Activated CD8-positive, alpha-beta T cell treated with anti-CD3 and anti-CD28 coated beads, Interleukin-2, amount 10 ng/mL, durations not matched to agents 7 days and 5 days (primary cell): ENCODE results near the gene RPL13. TPM values are rescaled to one million over a fixed set of nuclear protein-coding genes. Genes with fewer than 3 reads are reported as not detected.
A peak's percentile ranks its signal among the peaks of the same experiment; 100 is the strongest.
"Not testable (repeated sequence)": the region's sequence is repeated elsewhere in the genome, so short reads cannot be mapped to it uniquely, and the experiment has no call there.

ENCODE experiments used
- ATAC-seq: fragments of 150-1000 bp; cut with Tn5 transposase; one replicate; pipeline ENCODE4 v1.10.0; 2021; ENCODE audit warnings: moderate library complexity
- CTCF ChIA-PET: fragments of 350-600 bp; sonication (Branson Sonifier 250); formaldehyde crosslinking; loops from one replicate; lab custom pipeline; 2021; ENCODE audit warnings: antibody characterized with exemption; lab: Charles Lee
- POLR2A ChIA-PET: fragments of 350-600 bp; sonication (Branson Sonifier 250); formaldehyde crosslinking; loops from one replicate; lab custom pipeline; 2021; ENCODE audit warnings: antibody characterized with exemption; lab: Charles Lee
- DNase-seq: peaks from one replicate; pipeline ENCODE4 v3.0.0-alpha.2; 2020
- H3K27ac Mint-ChIP-seq: one replicate; pipeline ENCODE4 v1.8.0; 2021; ENCODE audit warnings: mild to moderate bottlenecking, mixed read lengths
- H3K27me3 Mint-ChIP-seq: one replicate; pipeline ENCODE4 v1.8.0; 2021; ENCODE audit warnings: low read depth, mixed read lengths
- H3K36me3 Mint-ChIP-seq: one replicate; pipeline ENCODE4 v1.8.0; 2021; ENCODE audit warnings: low read depth, mixed read lengths
- H3K4me1 Mint-ChIP-seq: one replicate; pipeline ENCODE4 v1.8.0; 2021; ENCODE audit warnings: low read depth, mixed read lengths
- H3K4me3 Mint-ChIP-seq: one replicate; pipeline ENCODE4 v1.8.0; 2021; ENCODE audit warnings: mild to moderate bottlenecking, mixed read lengths
- H3K9me3 Mint-ChIP-seq: one replicate; pipeline ENCODE4 v1.8.0; 2022; ENCODE audit warnings: mixed read lengths; ENCODE audit not compliant: insufficient read depth
- total RNA-seq, 2 experiments: library from RNA; stranded (reverse); gene quantifications; one replicate each; pipeline ENCODE4 v1.2.3, GENCODE V29; 2021

Gene RPL13
- total RNA-seq, 2 experiments from 2014 or later = 1,842 to 1,844 TPM

- Mint-ChIP-seq H3K36me3 (peaks cover 41% of the 10 kb centered on the region), H3K9me3 (no peaks in the 10 kb centered on the region), H3K4me1 (peaks cover 50% of the 10 kb centered on the region), H3K4me3 (peak overlapping the region; percentile 27), H3K27me3 (no peaks in the 10 kb centered on the region), H3K27ac (peak overlapping the region; percentile 56)
- ATAC-seq = no peak
- CTCF ChIA-PET = interaction anchor here (0.8 kb wide), 1 partner anchor 13 kb away, joined by 3 read pairs; no protein-coding TSS in a partner anchor
- POLR2A ChIA-PET = no interaction called here
- no peak for DNase-seq
Observed at GRCh38 chr16:89565256-89565505, 4.7 kb downstream of the RPL13 start.

- DNase-seq = peak; percentile 67
- peak; percentile 44 for ATAC-seq
- Mint-ChIP-seq H3K4me3 (peak overlapping the region; percentile 38), H3K27me3 (no peaks in the 10 kb centered on the region), H3K9me3 (no peaks in the 10 kb centered on the region), H3K4me1 (peaks cover 50% of the 10 kb centered on the region), H3K27ac (peak overlapping the region; percentile 56), H3K36me3 (peaks cover 41% of the 10 kb centered on the region)
- ChIA-PET POLR2A (no interaction called here), CTCF (interaction anchor here (0.7 to 1.4 kb wide), 4 partner anchors 13 to 134 kb away, joined by 3 to 4 read pairs (median 4); no protein-coding TSS in a partner anchor)
Observed at GRCh38 chr16:89565506-89566372, 5.3 kb downstream of the RPL13 start.

- ChIA-PET POLR2A (no interaction called here), CTCF (no interaction called here)
- Mint-ChIP-seq H3K27me3 (peaks cover 3% of the 10 kb centered on the region), H3K9me3 (no peaks in the 10 kb centered on the region), H3K36me3 (peaks cover 22% of the 10 kb centered on the region), H3K4me3 (no peak overlapping the region), H3K27ac (no peak overlapping the region), H3K4me1 (peaks cover 47% of the 10 kb centered on the region)
- DNase-seq (no peak), ATAC-seq (no peak)
Observed at GRCh38 chr16:89567656-89568594, 7.4 kb downstream of the RPL13 start.

DNA sequence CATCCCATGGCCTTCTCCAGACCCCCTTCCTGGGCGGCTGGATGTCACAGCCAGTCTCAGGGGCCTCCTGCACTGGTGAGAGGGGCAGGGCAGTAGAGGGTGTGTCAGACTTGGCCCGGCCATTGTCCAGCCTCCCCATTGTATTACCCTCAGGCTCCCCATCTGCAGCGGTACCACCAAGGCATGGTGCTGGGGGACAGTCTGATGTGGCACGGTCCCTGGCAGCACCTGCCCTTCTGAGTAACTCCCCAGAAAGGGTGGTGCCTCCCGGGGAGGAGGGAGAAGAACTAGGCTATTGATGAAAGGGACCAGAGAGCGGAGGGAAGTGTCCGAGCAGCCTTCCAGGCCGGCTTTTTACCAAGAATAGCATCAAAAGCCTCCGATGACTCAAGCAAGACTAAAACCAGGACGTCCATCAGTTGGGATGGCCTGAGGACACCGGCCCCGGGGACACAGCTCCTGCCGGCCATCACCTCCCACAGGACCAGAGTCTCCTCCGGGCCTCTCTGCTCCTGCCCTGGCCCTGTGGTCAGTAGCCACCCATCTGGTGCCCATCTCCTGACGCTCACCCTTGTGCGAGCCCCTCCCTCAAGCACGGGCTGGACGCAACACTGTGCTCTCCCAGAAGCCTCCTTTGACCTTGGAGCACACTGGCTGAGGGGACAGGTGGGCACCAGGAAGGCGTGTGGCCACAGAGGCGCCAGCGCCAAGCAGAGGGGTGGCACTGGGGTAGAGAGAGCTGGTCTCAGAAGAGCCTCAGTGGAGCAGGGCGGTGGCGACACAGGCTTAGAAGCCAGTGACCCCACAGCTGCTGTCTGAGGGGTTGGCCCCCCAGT lies 9.2 kb downstream of the RPL13 start:
- peaks cover 13% of the 10 kb centered on the region for H3K27me3 Mint-ChIP-seq
- CTCF ChIA-PET = no interaction called here
- no peak for DNase-seq
- H3K36me3 Mint-ChIP-seq = peaks cover 6% of the 10 kb centered on the region
- H3K27ac Mint-ChIP-seq = no peak overlapping the region
- H3K4me1 Mint-ChIP-seq = peaks cover 33% of the 10 kb centered on the region
- ATAC-seq = no peak
- H3K4me3 Mint-ChIP-seq = no peak overlapping the region
- H3K9me3 Mint-ChIP-seq = no peaks in the 10 kb centered on the region
- POLR2A ChIA-PET = interaction anchor here (0.6 kb wide), 1 partner anchor 56 kb away, joined by 3 read pairs; no protein-coding TSS in a partner anchor

DNA sequence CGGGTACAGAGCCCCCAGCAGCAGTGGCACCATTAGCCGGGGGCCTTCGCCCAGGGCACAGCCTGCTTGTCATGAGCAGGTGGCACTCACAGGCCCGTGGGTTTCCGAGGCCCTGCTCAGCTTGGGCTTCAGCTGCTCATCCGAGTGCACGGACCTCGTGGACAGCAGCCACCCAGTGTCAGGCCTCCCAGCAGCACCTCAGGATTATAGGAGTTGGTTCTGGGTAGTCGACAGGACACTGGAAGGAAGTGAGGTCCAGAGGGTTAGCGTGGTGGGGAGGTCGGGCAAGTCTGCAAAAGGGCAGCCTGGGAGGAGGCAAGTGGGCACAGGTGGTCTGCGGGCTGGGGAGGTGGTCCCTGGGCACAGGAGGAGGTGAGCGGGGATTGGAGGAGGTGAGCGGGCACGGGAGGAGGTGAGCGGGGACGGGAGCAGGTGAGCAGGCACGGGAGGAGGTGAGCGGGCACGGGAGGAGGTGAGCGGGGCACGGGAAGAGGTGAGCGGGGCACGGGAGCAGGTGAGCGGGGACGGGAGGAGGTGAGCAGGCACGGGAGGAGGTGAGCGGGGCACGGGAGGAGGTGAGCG lies 10.0 kb downstream of the RPL13 start:
- POLR2A ChIA-PET = interaction anchor here (0.6 kb wide), 1 partner anchor 57 kb away, joined by 3 read pairs; no protein-coding TSS in a partner anchor
- DNase-seq (no peak), ATAC-seq (no peak)
- peaks cover 2% of the 10 kb centered on the region for H3K36me3 Mint-ChIP-seq
- CTCF ChIA-PET = no interaction called here
- H3K9me3 Mint-ChIP-seq = no peaks in the 10 kb centered on the region
- no peak overlapping the region for H3K27ac Mint-ChIP-seq
- no peak overlapping the region for H3K4me3 Mint-ChIP-seq
- H3K27me3 Mint-ChIP-seq = peaks cover 13% of the 10 kb centered on the region
- H3K4me1 Mint-ChIP-seq = peaks cover 29% of the 10 kb centered on the region

GRCh38 chr16:89570983-89571598 lies 10.6 kb downstream of the RPL13 start:
- POLR2A ChIA-PET, DNase-seq, H3K9me3 Mint-ChIP-seq, ATAC-seq, H3K36me3 Mint-ChIP-seq, CTCF ChIA-PET, H3K27ac Mint-ChIP-seq, H3K4me3 Mint-ChIP-seq: not testable (repeated sequence)
- Mint-ChIP-seq H3K4me1 (peaks cover 22% of the 10 kb centered on the region), H3K27me3 (peaks cover 13% of the 10 kb centered on the region)

DNA sequence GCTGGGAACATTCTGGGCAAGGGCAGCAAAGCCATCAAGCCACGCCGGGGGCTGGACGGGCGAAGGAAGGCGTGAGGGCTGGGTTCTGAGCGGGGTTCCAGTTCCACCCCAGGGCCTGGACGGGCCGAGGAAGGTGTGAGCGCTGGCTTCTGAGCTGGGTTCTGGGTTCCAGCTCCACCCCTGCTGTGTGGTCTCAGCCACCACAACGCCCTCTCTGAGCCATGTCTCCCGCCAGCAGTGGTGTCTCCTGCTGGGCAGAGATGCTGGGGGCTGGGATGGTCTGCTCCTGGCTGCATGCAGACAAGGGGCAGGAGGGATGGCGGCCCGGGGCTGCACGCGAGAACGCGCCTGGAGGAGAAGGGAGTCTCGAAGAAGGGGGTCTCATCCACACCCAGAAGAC lies 11.2 kb downstream of the RPL13 start:
- H3K4me3 Mint-ChIP-seq = no peak overlapping the region
- peaks cover 2% of the 10 kb centered on the region for H3K36me3 Mint-ChIP-seq
- H3K4me1 Mint-ChIP-seq = peaks cover 18% of the 10 kb centered on the region
- ChIA-PET CTCF (no interaction called here), POLR2A (no interaction called here)
- DNase-seq = no peak
- peaks cover 13% of the 10 kb centered on the region for H3K27me3 Mint-ChIP-seq
- no peaks in the 10 kb centered on the region for H3K9me3 Mint-ChIP-seq
- no peak overlapping the region for H3K27ac Mint-ChIP-seq
- no peak for ATAC-seq

DNA sequence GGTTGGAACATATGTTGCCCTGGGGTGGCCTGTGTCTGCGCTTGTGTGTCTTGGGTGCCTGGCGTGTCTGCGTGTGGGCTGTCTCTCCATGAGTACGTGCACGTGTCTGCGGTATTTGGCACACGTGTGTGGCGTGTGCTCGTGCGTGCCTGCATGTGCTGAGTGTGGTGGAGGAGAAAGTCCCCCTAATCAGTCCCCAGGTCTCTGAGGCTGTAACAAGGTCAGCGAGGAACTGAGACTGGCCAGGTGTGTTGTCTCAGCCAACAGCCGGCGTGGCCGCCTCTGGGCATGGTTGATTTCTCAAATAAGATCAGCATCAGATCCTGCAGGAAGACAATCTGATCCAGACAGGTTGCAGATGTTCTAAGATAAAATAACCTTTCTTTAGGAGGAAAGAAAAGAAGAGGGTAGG lies 11.6 kb downstream of the RPL13 start:
- ChIA-PET POLR2A (no interaction called here), CTCF (no interaction called here)
- peaks cover 18% of the 10 kb centered on the region for H3K4me1 Mint-ChIP-seq
- H3K4me3 Mint-ChIP-seq = no peak overlapping the region
- H3K36me3 Mint-ChIP-seq = peaks cover 2% of the 10 kb centered on the region
- no peak for DNase-seq
- peaks cover 13% of the 10 kb centered on the region for H3K27me3 Mint-ChIP-seq
- ATAC-seq = no peak
- H3K9me3 Mint-ChIP-seq = no peaks in the 10 kb centered on the region
- H3K27ac Mint-ChIP-seq = peak overlapping the region; percentile 64

DNA sequence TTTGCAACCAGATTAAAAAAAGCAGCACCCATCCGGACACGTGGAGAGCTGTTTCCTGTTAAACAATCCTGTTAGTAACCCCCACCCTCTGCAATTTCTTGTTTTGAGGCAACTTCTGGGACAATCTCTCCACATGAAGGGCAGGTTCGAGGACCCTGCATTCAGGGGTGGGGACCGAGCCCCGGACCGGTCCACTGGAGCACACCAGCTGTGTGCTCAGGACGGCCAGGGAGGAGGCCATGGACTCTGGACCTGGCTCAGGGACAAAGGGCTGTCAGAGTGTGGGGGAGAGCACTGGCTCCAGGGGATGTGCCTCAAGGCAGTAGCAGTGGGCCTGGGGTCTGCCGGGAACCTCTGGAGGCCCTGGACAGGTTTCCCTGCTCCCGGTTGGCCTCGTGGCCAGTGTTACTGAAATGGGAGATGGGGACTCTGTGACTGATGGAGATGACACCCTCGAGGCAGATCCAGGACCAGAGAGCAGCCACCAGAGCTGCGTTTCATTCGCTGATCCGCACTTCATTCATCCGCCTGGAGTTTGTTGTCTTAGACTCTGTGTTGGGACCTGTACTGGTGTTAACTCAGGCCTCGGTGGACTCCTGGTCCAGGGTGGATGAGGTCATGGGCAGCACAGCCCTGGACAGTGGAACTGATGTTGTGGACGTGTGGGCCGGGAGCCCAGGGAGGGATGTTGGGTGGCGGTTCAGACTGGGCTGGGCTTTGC lies 12.2 kb downstream of the RPL13 start:
- ATAC-seq (no peak), DNase-seq (no peak)
- H3K27me3 Mint-ChIP-seq = peaks cover 16% of the 10 kb centered on the region
- ChIA-PET CTCF (no interaction called here), POLR2A (no interaction called here)
- H3K36me3 Mint-ChIP-seq = peaks cover under 1% of the 10 kb centered on the region
- H3K27ac Mint-ChIP-seq = no peak overlapping the region
- no peaks in the 10 kb centered on the region for H3K9me3 Mint-ChIP-seq
- H3K4me1 Mint-ChIP-seq = peaks cover 20% of the 10 kb centered on the region
- no peak overlapping the region for H3K4me3 Mint-ChIP-seq

DNA sequence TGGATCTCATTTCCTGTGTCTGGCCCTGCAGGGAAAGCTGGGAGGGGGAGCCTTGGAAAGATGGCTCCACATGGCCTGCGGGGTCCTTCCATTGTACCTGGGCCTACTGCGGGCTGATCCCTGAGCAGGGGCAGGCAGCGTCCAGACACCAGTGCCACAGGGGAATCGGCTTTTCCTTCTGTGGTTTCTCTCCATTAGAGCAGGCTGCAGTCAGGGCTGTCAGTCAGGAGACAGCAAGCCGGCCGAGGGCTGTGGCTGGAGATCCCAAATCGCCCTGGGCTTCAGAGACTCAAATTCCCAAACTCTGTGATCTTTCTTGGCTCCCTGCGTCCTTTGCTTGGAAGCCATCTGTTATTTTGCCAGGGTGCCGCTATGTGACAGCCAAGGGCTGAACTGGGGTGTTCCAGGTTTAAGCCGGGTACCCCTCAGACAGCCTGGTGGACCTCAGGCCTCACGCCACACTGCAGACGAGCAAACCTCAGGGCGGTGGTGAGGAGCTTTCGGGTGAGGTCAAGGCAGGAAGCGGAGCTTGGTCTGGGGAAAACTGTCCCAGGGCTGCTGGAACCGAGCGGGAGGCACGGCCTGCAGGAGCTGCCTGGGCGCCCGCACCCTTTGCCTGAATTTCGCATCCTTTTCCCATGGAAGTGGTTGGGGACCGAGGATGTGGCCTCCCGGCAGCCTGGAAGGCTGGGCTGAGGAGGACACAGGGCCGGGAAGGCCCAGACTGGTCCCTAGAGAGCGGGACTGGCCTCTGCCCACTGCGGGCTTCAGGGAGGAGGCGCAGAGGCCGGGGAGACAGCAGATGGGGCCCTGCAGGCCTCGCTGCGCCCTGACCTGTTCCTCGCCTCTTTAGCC lies 13.6 kb downstream of the RPL13 start:
- H3K9me3 Mint-ChIP-seq = no peaks in the 10 kb centered on the region
- H3K4me1 Mint-ChIP-seq = peaks cover 20% of the 10 kb centered on the region
- H3K27me3 Mint-ChIP-seq = peaks cover 18% of the 10 kb centered on the region
- ChIA-PET POLR2A (no interaction called here), CTCF (no interaction called here)
- DNase-seq (no peak), ATAC-seq (no peak)
- H3K36me3 Mint-ChIP-seq = no peaks in the 10 kb centered on the region
- H3K4me3 Mint-ChIP-seq = no peak overlapping the region
- no peak overlapping the region for H3K27ac Mint-ChIP-seq
